Panc1 (cell line): ENCODE data around the gene ALLC. TPM values are rescaled to one million over a fixed set of nuclear protein-coding genes. Genes with fewer than 3 reads are reported as not detected.

Experiments
- ATAC-seq: fragments of 200-7000 bp; cut with Tn5 transposase; 2 replicates; pipeline ENCODE4 v1.9.1; 2020; ENCODE audit warnings: mild to moderate bottlenecking, moderate library complexity
- BruUV-seq: library from RNA; stranded (reverse); fragments of 400-500 nt; replicated peaks from 2 replicates; lab custom pipeline; 2021; lab: Mats Ljungman, UMichigan
- CTCF ChIA-PET: fragments of 300-600 bp; sonication (Branson Sonifier 250); formaldehyde crosslinking; loops from one replicate; lab custom pipeline; 2022; ENCODE audit warnings: antibody characterized with exemption; lab: Charles Lee
- POLR2A ChIA-PET: fragments of 300-600 bp; sonication (Branson Sonifier 250); formaldehyde crosslinking; loops from one replicate; lab custom pipeline; 2022; ENCODE audit warnings: antibody characterized with exemption; lab: Charles Lee
- DNase-seq: peaks from one replicate; pipeline ENCODE4 v3.0.0-alpha.2; 2010; ENCODE audit warnings: low read depth, low spot score
- H3K27ac ChIP-seq: 2 replicates; pipeline ENCODE4 v1.5.1; 2011; ENCODE audit warnings: mild to moderate bottlenecking, low read length, inconsistent platforms
- H3K27me3 ChIP-seq: fragments of 200-500 bp; sonication (Bioruptor generic); 2 replicates; pipeline ENCODE4 v1.6.0; 2014; ENCODE audit warnings: low read length, inconsistent platforms; ENCODE audit not compliant: control insufficient read depth, insufficient read depth
- H3K36me3 ChIP-seq: fragments of 200-500 bp; sonication (Bioruptor generic); 2 replicates; pipeline ENCODE4 v1.5.1; 2014; ENCODE audit warnings: inconsistent platforms, mild to moderate bottlenecking, low read length, moderate library complexity; ENCODE audit not compliant: control insufficient read depth, insufficient read depth
- H3K4me1 ChIP-seq: 2 replicates; pipeline ENCODE4 v1.5.1; 2011; ENCODE audit warnings: inconsistent platforms, mild to moderate bottlenecking, low read length, moderate library complexity; ENCODE audit not compliant: control insufficient read depth, insufficient read depth
- H3K4me3 ChIP-seq, 2 experiments: 2 replicates each; pipeline ENCODE4 v1.5.1; 2011 to 2012; ENCODE audit warnings: low read depth in 2 of 2, low read length in 2 of 2, mild to moderate bottlenecking in 2 of 2, inconsistent platforms in 1 of 2, moderate library complexity in 1 of 2
- H3K9me3 ChIP-seq: fragments of 200-500 bp; sonication (Bioruptor generic); 2 replicates; pipeline ENCODE4 v1.5.1; 2014; ENCODE audit warnings: low read depth, mild to moderate bottlenecking, inconsistent platforms, low read length, moderate library complexity; ENCODE audit not compliant: control insufficient read depth, insufficient read depth
- POLR2AphosphoS5 ChIP-seq: IDR thresholded peaks from 2 replicates; pipeline ENCODE4 v1.6.1; 2012; ENCODE audit warnings: mild to moderate bottlenecking, low read depth, low read length, moderate library complexity
- SIN3A ChIP-seq: IDR thresholded peaks from 2 replicates; pipeline ENCODE4 v1.6.1; 2012; ENCODE audit warnings: low read depth, mild to moderate bottlenecking, low read length, moderate library complexity, borderline replicate concordance; ENCODE audit not compliant: insufficient read depth
- TCF7L2 ChIP-seq: IDR thresholded peaks from 2 replicates; pipeline ENCODE4 v1.6.1; 2011; ENCODE audit warnings: mild to moderate bottlenecking, low read depth, low read length, inconsistent platforms
- in situ Hi-C: cut with HindIII; loops from 2 replicates; pipeline ENCODE4 v1.10.0; 2016; ENCODE audit warnings: low sequenced_read_pairs, low pct_unique_long_range_greater_than_20kb
- intact Hi-C: fragments of 100-400 bp; cut with micrococcal nuclease; formaldehyde crosslinking; loops from one replicate; pipeline ENCODE4 v1.10.0; 2022; ENCODE audit not compliant: unreplicated experiment
- total RNA-seq: library from RNA; stranded (reverse); gene quantifications from one replicate; pipeline ENCODE4 v1.2.1, GENCODE V29; 2021; ENCODE audit not compliant: unreplicated experiment
- TF ChIP-seq, protein P1 (sequence below): fragments of 450-650 bp; IDR thresholded peaks from 2 replicates; pipeline ENCODE4 v1.5.1; 2017; ENCODE audit warnings: mild to moderate bottlenecking
- TF ChIP-seq, protein P2 (sequence below), 2 experiments: IDR thresholded peaks; 2 replicates each; pipeline ENCODE4 v1.6.1; 2011 to 2012; ENCODE audit warnings: low read depth in 2 of 2, control low read depth in 1 of 2, low read length in 1 of 2, mild to moderate bottlenecking in 1 of 2, moderate library complexity in 1 of 2; ENCODE audit not compliant: insufficient read depth in 1 of 2

ALLC gene
- total RNA-seq, 1 experiment from 2014 or later = not detected

DNA sequence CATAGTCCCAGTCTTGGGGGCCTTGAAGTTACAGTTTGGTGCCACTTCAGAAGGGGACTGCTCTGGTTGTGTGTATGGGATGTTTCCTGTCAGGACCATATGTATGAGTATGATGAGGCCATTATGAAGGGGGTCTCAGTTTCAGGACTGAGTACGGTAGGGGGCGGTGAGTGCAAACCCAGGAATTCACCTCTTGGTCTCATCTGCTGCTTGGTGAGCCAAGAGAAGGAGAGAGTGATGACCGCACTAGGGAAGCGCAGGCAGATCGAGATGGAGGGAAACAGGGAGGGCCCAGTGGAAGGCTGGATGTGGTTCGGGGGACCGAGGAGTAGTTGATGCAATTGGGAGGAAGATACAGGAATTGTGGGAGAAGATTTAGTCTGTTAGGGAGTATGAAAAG lies 73.8 kb downstream of the ALLC start:
- ChIA-PET CTCF (no interaction called here), POLR2A (no interaction called here)
- no peak overlapping the region for H3K27ac ChIP-seq
- no peaks in the 10 kb centered on the region for H3K36me3 ChIP-seq
- H3K4me3 ChIP-seq = no peak overlapping the region
- in situ Hi-C loops = no loop called here
- no peak for TF ChIP-seq POLR2AphosphoS5
- TF ChIP-seq TCF7L2 = no peak
- TF ChIP-seq, protein P1, sequence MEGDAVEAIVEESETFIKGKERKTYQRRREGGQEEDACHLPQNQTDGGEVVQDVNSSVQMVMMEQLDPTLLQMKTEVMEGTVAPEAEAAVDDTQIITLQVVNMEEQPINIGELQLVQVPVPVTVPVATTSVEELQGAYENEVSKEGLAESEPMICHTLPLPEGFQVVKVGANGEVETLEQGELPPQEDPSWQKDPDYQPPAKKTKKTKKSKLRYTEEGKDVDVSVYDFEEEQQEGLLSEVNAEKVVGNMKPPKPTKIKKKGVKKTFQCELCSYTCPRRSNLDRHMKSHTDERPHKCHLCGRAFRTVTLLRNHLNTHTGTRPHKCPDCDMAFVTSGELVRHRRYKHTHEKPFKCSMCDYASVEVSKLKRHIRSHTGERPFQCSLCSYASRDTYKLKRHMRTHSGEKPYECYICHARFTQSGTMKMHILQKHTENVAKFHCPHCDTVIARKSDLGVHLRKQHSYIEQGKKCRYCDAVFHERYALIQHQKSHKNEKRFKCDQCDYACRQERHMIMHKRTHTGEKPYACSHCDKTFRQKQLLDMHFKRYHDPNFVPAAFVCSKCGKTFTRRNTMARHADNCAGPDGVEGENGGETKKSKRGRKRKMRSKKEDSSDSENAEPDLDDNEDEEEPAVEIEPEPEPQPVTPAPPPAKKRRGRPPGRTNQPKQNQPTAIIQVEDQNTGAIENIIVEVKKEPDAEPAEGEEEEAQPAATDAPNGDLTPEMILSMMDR = no peak
- TF ChIP-seq, protein P2, sequence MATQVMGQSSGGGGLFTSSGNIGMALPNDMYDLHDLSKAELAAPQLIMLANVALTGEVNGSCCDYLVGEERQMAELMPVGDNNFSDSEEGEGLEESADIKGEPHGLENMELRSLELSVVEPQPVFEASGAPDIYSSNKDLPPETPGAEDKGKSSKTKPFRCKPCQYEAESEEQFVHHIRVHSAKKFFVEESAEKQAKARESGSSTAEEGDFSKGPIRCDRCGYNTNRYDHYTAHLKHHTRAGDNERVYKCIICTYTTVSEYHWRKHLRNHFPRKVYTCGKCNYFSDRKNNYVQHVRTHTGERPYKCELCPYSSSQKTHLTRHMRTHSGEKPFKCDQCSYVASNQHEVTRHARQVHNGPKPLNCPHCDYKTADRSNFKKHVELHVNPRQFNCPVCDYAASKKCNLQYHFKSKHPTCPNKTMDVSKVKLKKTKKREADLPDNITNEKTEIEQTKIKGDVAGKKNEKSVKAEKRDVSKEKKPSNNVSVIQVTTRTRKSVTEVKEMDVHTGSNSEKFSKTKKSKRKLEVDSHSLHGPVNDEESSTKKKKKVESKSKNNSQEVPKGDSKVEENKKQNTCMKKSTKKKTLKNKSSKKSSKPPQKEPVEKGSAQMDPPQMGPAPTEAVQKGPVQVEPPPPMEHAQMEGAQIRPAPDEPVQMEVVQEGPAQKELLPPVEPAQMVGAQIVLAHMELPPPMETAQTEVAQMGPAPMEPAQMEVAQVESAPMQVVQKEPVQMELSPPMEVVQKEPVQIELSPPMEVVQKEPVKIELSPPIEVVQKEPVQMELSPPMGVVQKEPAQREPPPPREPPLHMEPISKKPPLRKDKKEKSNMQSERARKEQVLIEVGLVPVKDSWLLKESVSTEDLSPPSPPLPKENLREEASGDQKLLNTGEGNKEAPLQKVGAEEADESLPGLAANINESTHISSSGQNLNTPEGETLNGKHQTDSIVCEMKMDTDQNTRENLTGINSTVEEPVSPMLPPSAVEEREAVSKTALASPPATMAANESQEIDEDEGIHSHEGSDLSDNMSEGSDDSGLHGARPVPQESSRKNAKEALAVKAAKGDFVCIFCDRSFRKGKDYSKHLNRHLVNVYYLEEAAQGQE (IDR thresholded peaks at IDR 0.05; ENCODE audit: insufficient read depth in 1 of 2, low read depth in 2 of 2, low read length in 1 of 2) = no peak
- no peak for TF ChIP-seq SIN3A
- no peaks in the 10 kb centered on the region for H3K9me3 ChIP-seq
- H3K27me3 ChIP-seq = peaks cover 21% of the 10 kb centered on the region
- intact Hi-C loops = no loop called here
- ATAC-seq (no peak), DNase-seq (no peak)
- H3K4me1 ChIP-seq = no peaks in the 10 kb centered on the region
- no TSS peak for BruUV-seq

DNA sequence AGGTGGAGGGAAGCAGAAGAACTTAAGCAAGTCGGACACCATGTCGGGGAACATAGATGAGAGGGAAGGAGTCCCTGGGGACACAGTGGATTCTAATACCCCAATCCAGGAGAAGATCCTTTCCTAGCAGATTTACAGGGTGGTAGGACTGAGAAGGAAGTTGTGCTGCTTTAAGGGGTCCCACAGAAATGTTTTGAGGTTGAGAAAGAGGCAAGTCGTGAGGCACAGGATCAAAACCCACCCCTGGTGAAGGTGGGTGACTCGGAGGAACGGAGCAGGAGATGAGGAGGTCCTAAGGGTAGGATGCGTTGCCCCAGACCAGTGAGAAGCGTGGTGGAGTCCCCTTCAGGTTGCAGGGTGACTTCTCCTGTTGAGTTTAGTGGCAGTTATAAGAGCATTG lies 78.1 kb downstream of the ALLC start:
- no peak for TF ChIP-seq POLR2AphosphoS5
- TF ChIP-seq TCF7L2 = no peak
- TF ChIP-seq, protein P2 (IDR thresholded peaks at IDR 0.05; ENCODE audit: insufficient read depth in 1 of 2, low read depth in 2 of 2, low read length in 1 of 2) = no peak
- TF ChIP-seq, protein P1 = no peak
- no peak for TF ChIP-seq SIN3A
- intact Hi-C loops = loop anchor here (5.0 kb wide), 2 partner anchors 46 to 91 kb away; no protein-coding TSS in a partner anchor
- CTCF ChIA-PET = no interaction called here

More for the DNA sequence above, 78.1 kb downstream of the ALLC start:
- no peak overlapping the region for H3K4me3 ChIP-seq
- no peak for DNase-seq
- H3K9me3 ChIP-seq = no peaks in the 10 kb centered on the region
- peaks cover 18% of the 10 kb centered on the region for H3K27me3 ChIP-seq
- POLR2A ChIA-PET = no interaction called here
- no TSS peak for BruUV-seq
- H3K36me3 ChIP-seq = no peaks in the 10 kb centered on the region; the same call in 1 of the 2 replicates
- in situ Hi-C loops = no loop called here
- H3K27ac ChIP-seq = no peak overlapping the region
- no peak for ATAC-seq
- H3K4me1 ChIP-seq = no peaks in the 10 kb centered on the region
